ENCODE results near the gene PCCA. TPM values are rescaled to one million over a fixed set of nuclear protein-coding genes. Genes with fewer than 3 reads are reported as not detected.
"Not testable (repeated sequence)": the region's sequence is repeated elsewhere in the genome, so short reads cannot be mapped to it uniquely, and the experiment has no call there.

Gene PCCA
- total RNA-seq, 1 experiment from 2014 or later = 39.9 TPM

DNA sequence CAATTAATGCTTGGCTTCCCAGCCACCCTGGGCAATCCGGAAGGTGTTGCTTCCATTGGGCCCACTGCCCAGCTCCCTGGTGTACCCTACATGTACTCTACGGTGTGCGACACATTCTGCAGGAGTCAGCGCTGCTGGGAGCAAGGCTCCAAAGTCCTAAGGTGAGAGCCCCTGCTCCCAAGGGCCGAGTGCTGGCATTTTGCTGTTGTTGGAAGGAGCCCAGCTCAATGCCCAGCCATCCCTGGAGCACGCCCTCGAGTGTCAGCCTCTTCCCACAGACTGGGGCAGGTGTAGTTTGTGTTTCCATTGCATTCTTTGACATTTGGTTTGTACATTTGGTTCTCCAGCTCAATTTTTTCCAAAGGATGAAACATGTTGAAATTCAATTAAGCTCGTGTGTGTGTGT, 435.1 kb downstream of the PCCA start:
- peaks cover 8% of the 10 kb centered on the region for H3K4me1 Mint-ChIP-seq (ENCODE audit: low read depth, unreplicated experiment)
- BruUV-seq (replicated peaks) = no TSS peak
- no peaks in the 10 kb centered on the region for H3K27me3 Mint-ChIP-seq (ENCODE audit: insufficient read depth, unreplicated experiment)
- TF ChIP-seq, protein P1, sequence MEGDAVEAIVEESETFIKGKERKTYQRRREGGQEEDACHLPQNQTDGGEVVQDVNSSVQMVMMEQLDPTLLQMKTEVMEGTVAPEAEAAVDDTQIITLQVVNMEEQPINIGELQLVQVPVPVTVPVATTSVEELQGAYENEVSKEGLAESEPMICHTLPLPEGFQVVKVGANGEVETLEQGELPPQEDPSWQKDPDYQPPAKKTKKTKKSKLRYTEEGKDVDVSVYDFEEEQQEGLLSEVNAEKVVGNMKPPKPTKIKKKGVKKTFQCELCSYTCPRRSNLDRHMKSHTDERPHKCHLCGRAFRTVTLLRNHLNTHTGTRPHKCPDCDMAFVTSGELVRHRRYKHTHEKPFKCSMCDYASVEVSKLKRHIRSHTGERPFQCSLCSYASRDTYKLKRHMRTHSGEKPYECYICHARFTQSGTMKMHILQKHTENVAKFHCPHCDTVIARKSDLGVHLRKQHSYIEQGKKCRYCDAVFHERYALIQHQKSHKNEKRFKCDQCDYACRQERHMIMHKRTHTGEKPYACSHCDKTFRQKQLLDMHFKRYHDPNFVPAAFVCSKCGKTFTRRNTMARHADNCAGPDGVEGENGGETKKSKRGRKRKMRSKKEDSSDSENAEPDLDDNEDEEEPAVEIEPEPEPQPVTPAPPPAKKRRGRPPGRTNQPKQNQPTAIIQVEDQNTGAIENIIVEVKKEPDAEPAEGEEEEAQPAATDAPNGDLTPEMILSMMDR (IDR thresholded peaks at IDR 0.05; ENCODE audit: insufficient read depth in 1 of 2, low read depth in 1 of 2, low read length in 1 of 2, severe bottlenecking in 1 of 2, unreplicated experiment in 1 of 2) = no peak
- H3K9me3 Mint-ChIP-seq (ENCODE audit: unreplicated experiment) = no peaks in the 10 kb centered on the region
- H3K27ac Mint-ChIP-seq (ENCODE audit: unreplicated experiment) = no peak overlapping the region
- no peak overlapping the region for H3K4me3 Mint-ChIP-seq (ENCODE audit: unreplicated experiment)
- Histone ChIP-seq H3K4me1 (peaks cover 8% of the 10 kb centered on the region), H3K4me3 (ENCODE audit: low read depth, low read length) (no peak overlapping the region), H3K9me3 (no peaks in the 10 kb centered on the region), H3K36me3 (ENCODE audit: control insufficient read depth, insufficient read depth, low read length) (no peaks in the 10 kb centered on the region), H3K27me3 (replicated peaks; ENCODE audit: control insufficient read depth, insufficient read depth, low read length) (no peaks in the 10 kb centered on the region)
- CTCF ChIA-PET = no interaction called here
- DNase-seq = no peak
- H3K36me3 Mint-ChIP-seq (ENCODE audit: insufficient read depth, unreplicated experiment) = peaks cover 16% of the 10 kb centered on the region
- POLR2A ChIA-PET = no interaction called here
- intact Hi-C loops (cut with micrococcal nuclease; ENCODE audit: unreplicated experiment) = no loop called here

DNA sequence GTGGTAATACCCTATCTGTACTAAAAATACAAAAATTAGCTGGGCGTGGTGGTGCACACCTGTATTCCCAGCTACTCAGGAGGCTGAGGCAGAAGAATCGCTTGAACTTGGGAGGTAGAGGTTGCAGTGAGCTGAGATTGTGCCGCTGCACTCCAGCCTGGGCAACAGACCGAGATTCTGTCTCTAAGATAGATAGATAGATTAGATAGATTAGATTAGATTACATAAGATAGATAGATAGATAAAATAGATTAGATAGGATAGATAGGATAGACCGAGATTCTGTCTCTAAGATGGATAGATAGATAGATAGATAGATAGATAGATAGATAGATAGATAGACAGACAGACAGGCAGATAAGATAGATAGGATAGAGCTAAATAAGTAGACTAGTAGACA, 435.8 kb downstream of the PCCA start:
- POLR2A ChIA-PET; intact Hi-C loops (cut with micrococcal nuclease; ENCODE audit: unreplicated experiment); H3K4me3 Mint-ChIP-seq (ENCODE audit: unreplicated experiment); H3K36me3 ChIP-seq (ENCODE audit: control insufficient read depth, insufficient read depth, low read length); BruUV-seq (replicated peaks); H3K4me3 ChIP-seq (ENCODE audit: low read depth, low read length); H3K9me3 Mint-ChIP-seq (ENCODE audit: unreplicated experiment); H3K27me3 Mint-ChIP-seq (ENCODE audit: insufficient read depth, unreplicated experiment); H3K27me3 ChIP-seq (replicated peaks; ENCODE audit: control insufficient read depth, insufficient read depth, low read length); CTCF ChIA-PET; DNase-seq; H3K4me1 Mint-ChIP-seq (ENCODE audit: low read depth, unreplicated experiment); H3K9me3 ChIP-seq; H3K4me1 ChIP-seq: not testable (repeated sequence)
- Mint-ChIP-seq H3K27ac (ENCODE audit: unreplicated experiment) (peak overlapping the region; percentile 39), H3K36me3 (ENCODE audit: insufficient read depth, unreplicated experiment) (peaks cover 23% of the 10 kb centered on the region)

DNA sequence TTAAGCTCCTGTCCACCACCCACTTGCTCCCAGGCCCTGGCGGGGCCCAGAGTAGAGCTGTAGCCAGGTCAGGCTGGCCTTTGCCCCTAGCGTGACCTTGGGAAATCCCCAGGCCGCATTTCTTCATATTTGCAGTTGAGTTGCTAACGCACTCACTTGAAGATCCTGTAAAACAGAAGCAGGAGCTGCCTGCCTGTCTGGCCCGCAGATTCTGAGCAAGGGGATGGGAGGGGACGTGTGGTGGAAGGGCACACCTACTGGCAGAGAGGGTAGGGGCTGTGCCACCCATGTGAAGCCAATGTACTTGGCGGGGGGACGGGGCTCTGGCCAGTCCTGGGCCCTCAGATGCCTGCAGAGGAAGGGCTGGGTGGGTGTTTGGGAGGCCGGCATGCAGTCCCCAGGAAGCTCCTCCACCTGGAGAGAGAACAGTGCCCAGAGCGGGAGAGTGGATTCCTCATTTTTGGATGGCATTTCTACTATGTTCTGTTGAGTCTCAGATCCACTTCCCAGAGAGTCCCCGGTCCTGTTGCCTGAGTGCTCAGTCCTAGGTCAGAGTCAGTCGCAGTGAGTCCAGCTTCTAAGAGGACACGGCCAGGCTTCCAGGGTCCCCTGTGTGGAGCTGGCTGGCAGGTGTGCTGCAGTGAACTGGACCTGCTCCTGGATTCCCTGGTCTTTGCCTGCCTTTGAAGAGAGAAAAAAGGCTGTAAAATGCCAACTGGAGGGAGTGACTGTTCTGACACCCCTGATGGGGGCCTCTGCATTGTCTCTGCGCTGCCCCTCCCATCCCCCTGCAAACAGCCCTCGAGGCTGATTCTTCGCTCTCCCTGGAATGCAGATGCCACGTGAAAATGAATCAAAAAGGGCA, 436.8 kb downstream of the PCCA start:
- CTCF ChIA-PET = interaction anchor here (1.1 kb wide), 1 partner anchor 47 kb away, joined by 3 read pairs; no protein-coding TSS in a partner anchor

More for the DNA sequence above, 436.8 kb downstream of the PCCA start:
- no TSS peak for BruUV-seq (replicated peaks)
- Mint-ChIP-seq H3K36me3 (ENCODE audit: insufficient read depth, unreplicated experiment) (peaks cover 24% of the 10 kb centered on the region), H3K27ac (ENCODE audit: unreplicated experiment) (peak overlapping the region; percentile 39), H3K9me3 (ENCODE audit: unreplicated experiment) (no peaks in the 10 kb centered on the region), H3K4me1 (ENCODE audit: low read depth, unreplicated experiment) (peaks cover 8% of the 10 kb centered on the region), H3K4me3 (ENCODE audit: unreplicated experiment) (no peak overlapping the region), H3K27me3 (ENCODE audit: insufficient read depth, unreplicated experiment) (no peaks in the 10 kb centered on the region)
- TF ChIP-seq, protein P1 (IDR thresholded peaks at IDR 0.05; ENCODE audit: insufficient read depth in 1 of 2, low read depth in 1 of 2, low read length in 1 of 2, severe bottlenecking in 1 of 2, unreplicated experiment in 1 of 2) = no peak
- Histone ChIP-seq H3K4me3 (ENCODE audit: low read depth, low read length) (no peak overlapping the region), H3K4me1 (peaks cover 8% of the 10 kb centered on the region), H3K36me3 (ENCODE audit: control insufficient read depth, insufficient read depth, low read length) (no peaks in the 10 kb centered on the region), H3K27me3 (replicated peaks; ENCODE audit: control insufficient read depth, insufficient read depth, low read length) (no peaks in the 10 kb centered on the region), H3K9me3 (no peaks in the 10 kb centered on the region)
- DNase-seq = peak in 1 of 2 experiments; percentile 63
- intact Hi-C loops (cut with micrococcal nuclease; ENCODE audit: unreplicated experiment) = no loop called here
- POLR2A ChIA-PET = no interaction called here
